GM18517 (cell line): ENCODE results near the gene MRM2.

Experiments
- ATAC-seq: cut with Tn5 transposase; IDR thresholded peaks from one replicate; pipeline ENCODE4 v1.9.1; 2021; ENCODE audit warnings: mild to moderate bottlenecking, moderate library complexity; ENCODE audit not compliant: unreplicated experiment

MRM2 gene

DNA sequence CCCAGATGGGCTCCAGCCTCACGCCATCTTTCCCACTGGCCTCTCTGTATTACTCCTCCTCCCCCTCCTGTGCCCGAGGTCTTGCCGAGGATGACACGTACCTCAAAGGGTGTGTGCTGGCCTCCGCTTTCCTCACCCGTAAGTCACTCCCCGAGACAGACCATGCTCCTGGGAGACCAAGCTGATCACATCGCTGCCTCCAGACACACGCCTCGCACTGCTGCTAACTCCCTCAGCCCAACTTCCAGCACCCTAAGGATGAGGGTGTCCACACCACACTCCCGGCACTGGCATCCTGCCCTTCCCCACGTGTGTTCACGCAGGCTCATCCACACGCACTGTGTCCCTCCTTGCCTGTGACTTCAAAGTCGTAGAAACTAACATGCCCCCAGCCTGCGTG, 33.3 kb downstream of the MRM2 start:
- ATAC-seq: no peak

DNA sequence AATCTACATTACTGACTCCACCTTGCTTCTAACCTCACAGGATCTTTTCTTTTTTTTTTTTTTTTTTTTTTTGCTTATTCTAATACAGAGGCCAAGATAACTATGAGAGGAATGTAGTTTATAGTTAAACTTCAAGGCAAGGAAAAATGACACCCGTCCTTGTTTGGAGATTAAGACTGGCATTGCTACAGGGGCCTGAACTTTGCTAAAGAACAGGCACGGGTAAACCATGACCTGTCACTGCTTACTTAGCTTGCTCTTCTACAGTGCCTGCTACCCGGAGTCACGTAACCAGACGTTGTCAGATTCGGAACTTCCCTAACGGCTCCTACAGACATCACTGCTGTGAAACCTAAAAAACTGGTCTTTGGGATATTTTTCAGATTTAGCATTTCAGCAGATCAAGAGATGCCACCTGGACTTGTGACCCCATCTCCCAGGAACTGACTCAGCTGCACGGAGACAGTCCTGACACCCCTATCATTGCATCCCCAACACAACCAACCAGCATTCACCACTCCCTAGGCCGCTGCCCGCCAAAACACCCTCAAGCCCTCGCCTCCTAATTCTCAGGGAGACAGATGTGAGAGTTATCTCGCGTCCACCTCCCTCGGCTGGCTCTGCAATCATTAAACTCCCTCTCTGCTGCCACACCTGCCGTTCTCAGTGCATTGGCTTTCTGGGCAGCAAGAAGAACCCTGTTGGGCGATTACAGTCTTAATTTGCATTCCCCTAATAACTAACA, 36.8 kb downstream of the MRM2 start:
- ATAC-seq: no peak

DNA sequence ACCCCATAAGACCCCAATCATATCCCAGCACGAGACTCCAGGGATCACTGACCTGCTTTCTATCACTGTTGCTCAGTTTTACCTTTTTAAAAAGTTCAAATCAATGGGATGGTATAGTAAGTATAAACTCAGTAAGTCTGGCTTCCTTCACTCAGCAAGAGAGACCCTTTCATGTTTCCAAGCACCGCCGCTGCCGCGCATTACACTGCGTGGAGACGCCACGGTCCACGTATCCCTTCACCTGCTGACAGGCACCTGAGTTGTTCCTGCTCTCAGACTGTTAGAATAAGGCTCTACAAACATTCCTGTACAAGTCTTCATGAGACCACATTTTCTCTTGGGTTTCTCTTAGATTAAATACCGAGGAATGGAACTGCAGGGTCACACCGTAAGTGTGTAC, 37.6 kb downstream of the MRM2 start:
- no peak for ATAC-seq

DNA sequence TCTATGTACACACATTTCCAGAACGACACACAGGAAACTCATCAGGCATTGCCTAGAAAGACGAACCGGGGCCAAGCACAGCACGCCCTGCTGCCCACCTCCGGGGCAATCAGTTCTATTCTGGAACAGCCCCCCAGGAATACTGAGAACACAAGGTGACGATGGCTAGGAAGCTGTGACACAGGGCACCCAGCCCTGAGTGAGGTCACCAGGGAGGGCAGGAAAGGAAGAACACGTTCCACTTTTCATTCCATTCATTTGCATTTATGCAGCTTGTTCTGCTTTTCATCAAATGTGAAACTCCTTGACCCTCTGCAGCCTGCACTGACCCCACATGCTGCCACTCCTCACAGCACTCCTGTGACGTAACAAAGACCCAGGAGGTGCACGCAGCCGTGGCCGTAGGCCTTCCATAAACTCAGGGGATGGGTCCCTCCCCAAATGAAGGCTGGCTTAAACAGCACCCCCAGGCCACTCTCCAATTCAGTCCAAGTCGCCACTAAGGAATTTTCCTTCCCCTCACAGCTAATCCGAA, 38.2 kb downstream of the MRM2 start:
- ATAC-seq: no peak

DNA sequence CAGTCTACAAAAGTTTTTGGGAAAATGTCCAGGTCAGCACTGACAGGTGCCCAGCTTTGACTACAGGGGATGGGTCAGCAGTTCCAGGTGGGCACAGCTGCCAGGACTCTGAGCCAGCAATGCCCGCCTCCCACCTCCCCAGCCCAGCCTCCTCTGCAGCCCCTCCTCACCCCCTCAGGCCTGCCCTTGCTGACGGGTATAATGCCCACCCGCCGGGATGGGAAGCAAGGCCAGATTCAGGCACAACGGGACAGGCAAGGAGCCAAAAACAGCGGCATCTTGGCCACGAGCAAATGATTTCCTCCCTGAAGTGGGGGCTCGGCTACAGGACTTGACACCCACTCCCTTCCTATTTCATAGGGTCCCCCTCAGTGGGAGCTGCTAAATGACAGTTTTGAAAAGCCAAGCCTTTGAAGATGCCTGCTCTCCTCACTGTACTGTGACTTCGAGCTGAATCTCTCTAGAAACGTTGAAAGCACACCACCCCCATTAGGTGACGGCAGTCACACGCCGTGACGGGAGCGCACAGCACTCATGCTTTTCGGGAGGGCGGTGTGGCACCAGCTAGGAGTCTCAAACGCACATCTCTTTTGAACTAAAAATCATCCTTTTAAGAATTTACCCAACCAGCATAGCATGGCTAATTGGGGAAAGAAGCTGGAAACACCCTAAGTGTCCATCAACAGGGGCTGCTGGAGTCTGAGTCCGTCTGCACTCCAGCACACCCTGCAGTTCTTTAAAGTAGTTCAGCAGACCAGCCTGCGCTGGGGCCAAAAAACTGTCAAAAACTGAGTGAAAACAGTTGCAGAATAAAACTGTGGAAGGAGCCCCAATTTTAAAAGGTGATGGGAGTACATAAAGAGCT, 38.9 kb downstream of the MRM2 start:
- ATAC-seq: no peak

DNA sequence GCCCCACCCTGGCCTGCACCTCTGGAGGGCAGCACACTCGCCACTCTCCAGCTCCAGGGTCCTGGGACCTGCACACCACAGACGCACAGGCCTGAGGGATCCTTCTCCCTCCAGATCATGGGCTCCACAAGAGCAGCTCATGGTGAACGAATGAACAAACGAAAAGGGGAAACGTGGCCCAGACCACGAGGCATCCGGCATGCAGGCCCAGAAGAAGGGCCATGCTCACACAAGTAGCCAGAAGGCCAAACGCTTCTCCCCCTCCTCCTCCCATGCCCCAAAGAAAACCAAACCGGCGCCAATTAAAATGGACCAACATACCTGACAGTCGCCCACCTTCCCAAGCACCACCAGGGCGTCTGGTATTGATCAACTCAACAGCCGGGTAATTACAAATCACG, 39.6 kb downstream of the MRM2 start:
- no peak for ATAC-seq

DNA sequence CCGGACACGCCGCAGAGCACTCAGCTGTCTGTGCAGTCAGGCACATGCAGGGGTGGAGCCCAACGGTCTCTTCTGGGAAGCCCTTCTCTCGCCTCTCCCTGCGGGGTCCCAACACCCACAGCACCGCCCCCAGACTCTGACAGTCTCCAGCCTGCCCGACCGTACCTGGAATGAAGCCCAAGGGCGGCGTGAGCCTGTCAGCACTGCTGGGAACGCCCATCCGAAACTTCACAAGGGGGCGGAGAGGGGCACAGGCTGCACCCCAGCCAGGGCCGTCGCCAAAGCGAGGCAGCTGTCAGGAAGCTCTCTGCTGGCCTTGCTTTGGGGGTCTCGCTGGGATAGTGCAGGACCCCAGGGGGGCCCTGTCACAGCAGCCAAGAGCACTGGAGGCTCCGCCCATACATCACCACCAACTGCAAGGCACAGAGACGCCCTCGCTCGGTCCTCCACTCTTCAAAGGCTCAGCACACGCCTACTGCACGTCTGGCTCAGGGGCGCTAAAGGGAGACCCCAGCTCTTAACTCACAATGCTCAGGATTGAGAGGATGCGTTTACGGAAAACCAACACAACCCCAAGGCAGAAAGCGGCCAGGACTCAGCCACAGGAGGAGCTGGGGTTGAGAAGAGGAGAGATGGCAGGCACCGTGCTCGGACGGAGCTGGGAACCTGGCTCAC, 40.2 kb downstream of the MRM2 start:
- ATAC-seq: no peak

DNA sequence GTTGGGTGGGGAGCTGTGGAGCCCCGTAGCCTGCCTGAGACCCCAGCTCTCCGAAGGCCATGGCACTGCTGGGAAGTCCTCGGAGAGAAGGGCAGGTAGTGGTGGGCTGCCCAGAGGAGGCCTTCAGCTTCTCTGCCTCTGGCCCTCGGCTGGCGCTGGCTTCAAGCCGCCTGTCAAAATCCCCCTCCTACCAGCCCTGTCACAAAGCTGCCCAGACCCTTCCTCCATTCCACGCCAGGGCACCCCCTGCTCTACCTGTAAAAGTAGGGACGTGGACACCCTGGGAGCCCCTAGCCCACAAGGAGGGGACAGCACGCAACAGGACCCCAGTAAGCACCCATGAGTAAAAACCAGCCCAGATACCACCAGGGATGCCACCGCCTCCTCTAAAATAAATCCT, 40.9 kb downstream of the MRM2 start:
- no peak for ATAC-seq

DNA sequence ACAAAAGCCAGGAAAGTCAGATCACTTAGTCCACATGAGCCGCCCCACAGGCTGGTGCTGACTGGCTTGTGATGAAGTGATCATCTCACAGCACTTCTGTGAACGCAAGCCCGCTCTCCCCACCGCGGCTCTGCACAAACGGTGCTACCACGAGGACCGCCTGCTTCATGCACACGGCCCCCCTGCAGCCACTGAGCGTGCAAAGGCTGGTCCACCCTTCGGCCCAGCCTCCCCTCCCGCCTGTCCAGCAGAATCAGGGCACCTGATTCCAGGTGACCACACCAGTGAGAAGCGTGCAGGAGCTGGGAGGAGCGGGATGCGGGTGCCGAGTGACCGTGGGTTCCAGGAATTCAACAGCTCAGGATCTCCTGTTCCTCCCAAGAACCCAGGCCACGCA, 41.4 kb downstream of the MRM2 start:
- no peak for ATAC-seq

DNA sequence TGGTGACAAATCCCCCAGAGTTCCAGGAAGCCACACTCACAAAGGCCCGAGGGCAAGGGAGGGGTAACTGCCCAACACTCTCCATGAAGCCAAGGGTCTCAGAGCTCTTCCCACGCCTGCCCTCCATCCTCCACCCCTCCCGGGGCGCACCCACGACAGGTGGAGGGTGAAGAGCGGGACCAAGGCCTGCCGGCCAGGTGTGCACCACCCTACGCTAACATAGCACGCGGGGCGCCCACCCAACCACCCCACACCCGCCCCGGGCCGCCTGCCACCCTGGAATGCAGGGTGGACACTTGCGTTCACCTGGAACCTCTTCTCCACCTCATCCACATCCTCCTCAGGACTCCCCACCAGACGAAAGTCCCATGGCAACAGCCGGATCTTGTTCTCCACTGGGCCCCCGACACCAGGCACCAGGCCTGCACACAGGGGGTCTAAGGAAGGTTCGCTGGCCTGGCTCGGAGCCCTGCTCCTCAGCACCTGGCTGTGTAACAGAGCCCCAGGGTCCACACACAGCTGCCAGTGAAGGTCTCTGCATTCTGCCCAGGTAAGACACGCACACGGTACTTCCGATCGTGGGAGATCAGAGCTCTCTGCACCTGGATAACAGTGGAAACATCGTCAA, 41.9 kb downstream of the MRM2 start:
- no peak for ATAC-seq

DNA sequence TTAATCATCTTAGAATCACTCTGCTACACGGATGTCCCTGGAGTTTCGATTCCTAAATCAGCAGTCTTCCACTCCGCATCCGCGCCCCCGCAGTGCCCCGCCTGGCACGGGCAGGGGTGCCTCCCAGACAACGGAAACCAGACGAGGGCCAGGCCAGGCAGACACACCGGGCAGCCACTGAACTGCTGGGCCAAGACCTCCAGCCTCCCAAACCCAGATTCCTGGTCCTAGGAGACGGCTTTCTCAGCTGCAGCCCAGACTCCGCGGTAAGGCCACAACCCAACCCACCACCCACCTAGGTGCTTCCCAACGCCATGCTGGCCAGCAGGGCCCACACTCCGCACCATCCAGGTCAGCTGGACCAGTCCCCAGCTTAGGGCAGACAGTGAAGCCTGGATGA, 42.5 kb downstream of the MRM2 start:
- ATAC-seq: no peak

DNA sequence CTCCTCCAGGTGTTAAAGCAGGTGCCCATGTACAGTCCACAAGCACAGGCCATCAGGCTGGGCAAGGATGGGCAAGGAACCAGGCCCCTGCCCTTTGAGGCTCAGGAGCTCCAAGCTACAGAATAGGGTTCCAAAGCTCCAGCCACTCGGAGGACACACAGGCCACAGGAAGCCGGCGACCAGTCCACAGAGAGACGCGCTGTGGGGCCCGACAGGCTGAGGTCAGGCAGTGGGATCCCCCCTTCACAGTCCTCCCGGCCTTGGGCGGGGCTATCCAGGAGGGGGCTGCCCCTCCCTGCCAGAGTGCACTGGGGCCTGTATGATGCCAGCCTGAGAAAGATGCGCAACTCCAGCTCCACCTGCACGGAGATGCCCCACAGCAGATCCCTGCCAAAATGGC, 43.2 kb downstream of the MRM2 start:
- no peak for ATAC-seq

DNA sequence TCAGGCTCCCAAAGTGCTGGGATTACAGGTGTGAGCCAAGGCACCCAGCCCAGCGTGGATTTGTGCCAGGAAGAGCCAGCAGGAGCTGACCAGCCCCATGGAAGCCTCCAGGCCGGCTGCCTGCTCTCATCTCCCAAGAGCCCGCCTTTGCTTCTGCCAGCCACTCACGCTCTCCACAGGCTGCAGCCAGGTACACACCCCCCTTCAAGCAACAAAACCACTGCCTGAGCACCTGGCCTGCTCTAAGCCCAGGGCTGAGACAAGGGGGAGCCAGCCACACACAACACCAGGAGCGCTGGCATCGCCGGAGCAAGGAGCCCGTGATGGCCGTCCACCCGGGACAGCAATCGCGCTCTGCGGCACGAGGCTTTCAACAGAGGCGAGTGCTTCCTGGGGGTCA, 43.8 kb downstream of the MRM2 start:
- ATAC-seq: no peak

DNA sequence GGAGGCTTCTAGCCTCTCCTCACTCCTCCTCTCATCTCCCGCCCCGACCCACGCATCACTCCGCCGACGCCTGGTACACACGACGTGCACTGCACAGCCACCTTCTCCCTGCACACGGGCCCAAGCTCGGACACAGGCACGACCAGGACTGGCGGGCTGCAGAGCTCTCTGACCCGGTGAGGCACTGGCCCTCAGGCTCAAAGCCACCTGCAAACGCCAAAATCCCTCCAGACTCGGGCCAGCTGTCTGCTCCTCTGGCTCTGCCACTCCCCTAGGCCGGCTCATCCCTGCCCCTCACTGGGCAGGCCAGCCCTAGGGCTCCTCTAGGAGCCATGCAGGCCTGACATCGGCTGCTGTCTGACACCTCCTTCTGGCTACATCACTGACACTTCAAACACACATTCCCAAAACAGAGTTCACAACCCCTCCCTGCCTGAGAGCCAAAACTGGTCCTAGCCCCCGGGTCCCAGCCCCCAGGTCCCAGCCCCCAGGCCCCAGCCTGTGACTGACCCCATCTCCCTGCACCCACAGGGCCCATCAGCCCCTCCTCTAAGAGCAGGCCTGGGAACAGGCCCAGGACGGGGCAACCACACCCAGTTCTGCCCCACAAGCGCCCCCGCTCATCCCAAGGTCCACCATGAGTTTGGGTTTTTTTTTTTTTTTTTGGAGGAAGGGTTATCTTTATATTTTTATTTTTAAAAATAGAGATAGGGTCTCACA, 44.4 kb downstream of the MRM2 start:
- ATAC-seq: no peak

DNA sequence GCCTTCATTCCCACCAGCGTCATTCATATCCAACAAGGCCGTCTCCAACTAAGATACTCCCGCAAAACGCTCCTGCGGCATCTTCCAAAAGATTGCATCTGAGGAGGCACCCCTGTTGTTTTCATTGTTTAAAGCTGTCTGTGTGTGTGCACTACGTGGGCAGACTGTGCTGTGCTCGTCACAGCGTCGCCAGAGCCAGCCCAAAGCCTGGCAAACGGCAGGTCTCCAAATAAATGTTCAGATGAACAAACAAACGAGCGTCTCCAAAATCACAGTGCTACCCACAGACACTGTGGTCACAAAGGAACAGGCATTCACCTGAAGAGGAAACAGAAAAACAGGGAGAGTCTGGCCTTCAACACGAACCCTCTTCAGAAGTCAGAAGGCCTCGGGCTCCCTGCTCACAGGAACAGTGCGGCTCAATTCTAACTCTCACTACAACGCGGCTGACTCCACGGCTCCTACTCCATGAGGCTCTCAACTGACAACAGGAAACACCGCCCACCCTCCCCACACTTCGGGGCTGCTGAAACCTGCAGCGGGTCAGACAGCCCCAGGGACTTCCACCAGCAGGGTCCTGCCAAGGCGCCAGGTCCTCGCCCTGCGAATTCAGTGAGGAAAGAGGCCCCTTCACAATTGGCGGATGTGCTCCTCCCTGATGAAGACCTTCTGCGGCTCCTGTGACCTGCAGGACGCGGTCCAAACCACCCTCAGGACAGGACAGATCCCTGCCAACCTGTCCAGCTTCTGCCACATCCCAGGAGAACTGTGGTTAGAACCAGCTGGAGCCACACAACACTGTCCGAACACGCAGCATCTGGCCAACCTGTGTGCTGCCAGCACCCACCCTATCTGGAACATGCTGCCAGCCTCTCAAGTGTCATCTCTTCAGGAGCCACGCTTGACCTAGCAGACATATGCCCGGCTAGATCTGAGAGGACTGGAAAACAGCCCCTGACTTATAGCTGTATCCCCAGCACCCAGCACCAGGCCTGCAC, 45.3 kb downstream of the MRM2 start:
- ATAC-seq: no peak

DNA sequence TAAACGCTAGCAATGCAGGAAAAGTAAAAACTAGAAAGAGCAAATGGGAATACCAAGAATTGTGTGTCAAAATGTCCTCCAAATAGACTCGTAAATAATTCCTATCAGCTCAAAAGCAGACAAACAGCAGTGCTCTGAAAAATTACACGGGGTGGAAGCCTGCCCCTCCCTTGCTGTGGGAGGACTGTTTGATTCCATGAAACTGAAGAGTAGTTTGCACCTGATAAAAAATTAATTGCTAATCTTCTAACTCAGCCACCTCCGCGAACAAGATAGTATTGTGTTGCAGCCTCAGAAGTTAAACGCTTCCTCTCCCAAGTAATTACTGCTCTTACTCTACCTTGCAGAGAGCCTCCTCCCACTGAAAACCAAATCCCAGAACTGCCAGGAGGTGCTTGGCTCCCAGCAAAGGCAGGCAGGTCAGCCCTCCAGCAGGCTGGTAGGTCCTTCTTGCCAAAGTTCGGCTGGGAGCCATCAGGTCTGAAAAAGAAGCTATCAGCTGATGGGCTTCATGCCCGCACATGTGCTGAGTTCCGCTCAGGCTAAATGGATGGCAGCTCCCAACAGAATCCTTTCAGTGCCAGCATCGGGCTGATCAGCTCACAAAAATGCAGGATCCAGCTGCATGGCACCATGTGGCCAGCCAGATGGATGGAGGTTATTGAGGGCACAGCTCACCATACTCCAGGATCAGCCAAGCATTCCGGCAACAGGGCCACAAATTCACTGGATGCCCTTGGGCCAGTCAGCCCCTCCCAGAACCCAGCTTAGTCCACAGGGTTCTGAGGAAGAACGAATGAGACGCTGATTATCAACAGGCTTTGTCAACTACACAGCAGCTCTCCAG, 46.4 kb downstream of the MRM2 start:
- ATAC-seq: no peak

DNA sequence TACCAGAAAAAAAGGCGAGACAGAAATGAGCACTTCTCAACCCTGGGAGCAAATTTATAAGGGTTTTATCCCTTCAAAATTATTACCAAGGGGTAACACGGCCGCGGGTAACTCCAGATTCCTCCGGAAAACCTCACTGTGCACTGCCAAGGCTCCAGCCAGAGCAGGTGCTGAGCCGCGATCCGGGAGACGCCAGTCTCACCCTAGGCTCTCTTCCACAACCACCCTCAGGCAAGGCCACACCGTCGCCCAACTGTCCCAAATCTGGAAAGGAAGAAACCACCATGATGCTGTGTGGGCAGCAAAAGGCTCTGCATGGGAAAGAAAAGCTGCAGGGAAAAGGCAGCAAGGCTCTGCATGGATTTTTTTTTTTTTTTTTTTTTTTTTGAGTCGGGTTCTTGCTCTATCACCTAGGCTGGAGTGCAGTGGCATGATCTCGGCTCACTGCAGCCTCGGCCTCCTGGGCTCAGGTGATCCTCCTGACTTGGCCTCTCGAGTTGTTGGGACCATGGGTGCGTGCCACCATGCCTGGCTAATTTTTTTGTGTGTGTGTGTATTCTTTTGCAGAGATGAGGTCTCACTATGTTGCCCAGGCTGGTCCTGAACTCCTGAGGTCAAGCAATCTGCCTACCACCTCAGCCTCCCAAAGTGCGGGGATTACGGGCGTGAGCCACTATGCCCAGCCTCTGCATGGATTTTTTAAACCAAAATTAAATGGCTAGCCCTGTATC, 48.3 kb downstream of the MRM2 start:
- no peak for ATAC-seq
